Endothelial cell of umbilical vein (primary cell): ENCODE measurements around the gene CLNK. TPM values are rescaled to one million over a fixed set of nuclear protein-coding genes. Genes with fewer than 3 reads are reported as not detected.

Experiments used
- BruUV-seq: library from RNA; stranded (reverse); fragments of 400-500 nt; replicated peaks from 2 replicates; lab custom pipeline; 2021; lab: Mats Ljungman, UMichigan
- CTCF ChIA-PET: fragments of 300-600, 350-600 bp; sonication (Branson Sonifier 250); formaldehyde crosslinking; loops from one replicate; lab custom pipeline; 2021; ENCODE audit warnings: antibody characterized with exemption, inconsistent platforms; lab: Charles Lee
- POLR2A ChIA-PET: fragments of 300-600, 350-600 bp; sonication (Branson Sonifier 250); formaldehyde crosslinking; loops from one replicate; lab custom pipeline; 2021; ENCODE audit warnings: antibody characterized with exemption, inconsistent platforms; lab: Charles Lee
- DNase-seq: peaks from one replicate; pipeline ENCODE4 v3.0.0-alpha.2; 2011; ENCODE audit warnings: low read depth, low spot score
- FAIRE-seq: peaks from 2 replicates; lab custom pipeline; 2011; peaks lifted over from hg19 to GRCh38; lab: Jason Lieb, UNC
- H2AFZ ChIP-seq: 2 replicates; pipeline ENCODE4 v1.6.0; 2012; ENCODE audit warnings: low read depth, low read length, control low read depth, inconsistent platforms
- H3K27ac ChIP-seq: 2 replicates; pipeline ENCODE4 v1.5.1; 2011; ENCODE audit warnings: low read depth, mild to moderate bottlenecking, control low read depth, low read length, moderate library complexity; ENCODE audit not compliant: insufficient read depth
- H3K27me3 ChIP-seq, 2 experiments: 2 replicates each; pipeline versions ENCODE4 v1.6.0 to v1.6.1; 2011; ENCODE audit warnings: low read length in 2 of 2, mixed read lengths in 1 of 2; ENCODE audit not compliant: control insufficient read depth in 2 of 2, insufficient read depth in 2 of 2
- H3K36me3 ChIP-seq, 2 experiments: 2 replicates in 1 of 2; 3 replicates in 1 of 2; pipeline ENCODE4 v1.5.1; 2011; ENCODE audit warnings: low read length in 2 of 2, mild to moderate bottlenecking in 1 of 2, moderate library complexity in 1 of 2; ENCODE audit not compliant: control insufficient read depth in 2 of 2, insufficient read depth in 2 of 2; ENCODE audit errors: extremely low read depth in 1 of 2
- H3K4me1 ChIP-seq: 3 replicates; pipeline ENCODE4 v1.5.1; 2011; ENCODE audit warnings: mild to moderate bottlenecking, low read length; ENCODE audit not compliant: control insufficient read depth, insufficient read depth; ENCODE audit errors: extremely low read depth
- H3K4me2 ChIP-seq: 2 replicates; pipeline ENCODE4 v1.6.1; 2011; ENCODE audit warnings: low read length, control low read depth, mixed read lengths; ENCODE audit not compliant: insufficient read depth
- H3K4me3 ChIP-seq, 3 experiments: fragments of 200-600 bp in 1 of 3; sonication (generic), shearing (Covaris generic) in 1 of 3; replicated peaks in 1 of 3; 2 replicates each; pipeline ENCODE4 v1.5.1; 2011 to 2016; ENCODE audit warnings: control low read depth in 3 of 3, low read length in 3 of 3, mild to moderate bottlenecking in 2 of 3, inconsistent platforms in 1 of 3, low read depth in 1 of 3, moderate library complexity in 1 of 3; ENCODE audit not compliant: insufficient read depth in 1 of 3
- H3K79me2 ChIP-seq: 2 replicates; pipeline ENCODE4 v1.6.0; 2012; ENCODE audit warnings: low read length, inconsistent platforms; ENCODE audit not compliant: control insufficient read depth, insufficient read depth
- H3K9ac ChIP-seq: replicated peaks from 2 replicates; pipeline ENCODE3; 2011; ENCODE audit warnings: low read length, control low read depth; ENCODE audit not compliant: insufficient read depth; ENCODE audit errors: extremely low read depth
- H3K9me1 ChIP-seq: replicated peaks from 3 replicates; pipeline ENCODE4 v1.6.0; 2011; ENCODE audit warnings: mild to moderate bottlenecking, low read length; ENCODE audit not compliant: control insufficient read depth, insufficient read depth; ENCODE audit errors: extremely low read depth
- H3K9me3 ChIP-seq: replicated peaks from 2 replicates; pipeline ENCODE4 v1.5.1; 2012; ENCODE audit warnings: low read length, inconsistent platforms; ENCODE audit not compliant: control insufficient read depth, insufficient read depth
- H4K20me1 ChIP-seq: replicated peaks from 2 replicates; pipeline ENCODE3; 2011; ENCODE audit warnings: mild to moderate bottlenecking, low read length; ENCODE audit not compliant: control insufficient read depth, insufficient read depth; ENCODE audit errors: extremely low read depth
- EZH2 ChIP-seq: IDR thresholded peaks from 2 replicates; pipeline ENCODE4 v1.6.1; 2012; ENCODE audit warnings: borderline replicate concordance, low read depth, mild to moderate bottlenecking, moderate library complexity, low read length, inconsistent platforms; ENCODE audit not compliant: severe bottlenecking
- FOS ChIP-seq: IDR thresholded peaks from 2 replicates; pipeline ENCODE4 v1.6.1; 2011; ENCODE audit warnings: mild to moderate bottlenecking, low read length, moderate library complexity, borderline replicate concordance; ENCODE audit not compliant: insufficient read depth
- GATA2 ChIP-seq: IDR thresholded peaks from 2 replicates; pipeline ENCODE4 v1.7.0; 2011; ENCODE audit warnings: low read depth, mild to moderate bottlenecking, moderate library complexity, mixed read lengths, low read length; ENCODE audit not compliant: insufficient read length, insufficient read depth
- JUN ChIP-seq: IDR thresholded peaks from 2 replicates; pipeline ENCODE4 v1.6.1; 2011; ENCODE audit warnings: borderline replicate concordance, low read depth; ENCODE audit not compliant: insufficient read length, insufficient read depth
- MYC ChIP-seq: IDR thresholded peaks from one replicate; pipeline ENCODE4 v1.6.1; 2011; ENCODE audit warnings: mild to moderate bottlenecking, low read depth, low read length
- POLR2A ChIP-seq: IDR thresholded peaks from 2 replicates; pipeline ENCODE4 v1.6.1; 2012; ENCODE audit warnings: low read depth, mild to moderate bottlenecking, control low read depth, low read length
- POLR2AphosphoS5 ChIP-seq: IDR thresholded peaks from 2 replicates; pipeline ENCODE4 v1.6.1; 2012; ENCODE audit warnings: low read depth, mild to moderate bottlenecking, control low read depth, low read length, moderate library complexity; ENCODE audit not compliant: insufficient read depth
- dilution Hi-C: fragments of 300-500 bp; cut with MboI; formaldehyde crosslinking; loops from one replicate; pipeline ENCODE4 v1.15.0; 2019; ENCODE audit warnings: low sequenced_read_pairs; ENCODE audit not compliant: extremely low pct_ligation_motif_present
- intact Hi-C: fragments of 100-400 bp; cut with micrococcal nuclease; formaldehyde crosslinking; loops from one replicate; pipeline ENCODE4 v1.10.0; 2022
- polyA plus RNA-seq, 4 experiments: library from polyadenylated mRNA; depleted of rRNA in 3 of 4; stranded (reverse) in 3 of 4; unstranded in 1 of 4; fragments of >200 nt; gene quantifications; 2 replicates each; pipeline versions ENCODE4 v1.2.1 to v1.2.3, GENCODE V29; 2011 to 2012; ENCODE audit warnings: missing spikeins in 1 of 4
- total RNA-seq: library from RNA; stranded (reverse); gene quantifications from 2 replicates; pipeline ENCODE4 v1.2.3, GENCODE V29; 2021
- TF ChIP-seq, protein P1 (sequence below): IDR thresholded peaks from 2 replicates; pipeline ENCODE4 v1.6.1; 2011; ENCODE audit not compliant: insufficient read depth, insufficient read length
- TF ChIP-seq, protein P2 (sequence below), 2 donors: IDR thresholded peaks; 1 replicate in 1 of 2; 2 replicates in 1 of 2; pipeline ENCODE4 v1.5.1; 2011; ENCODE audit warnings: low read length in 2 of 2, mild to moderate bottlenecking in 2 of 2, moderate library complexity in 2 of 2, control low read depth in 1 of 2, inconsistent platforms in 1 of 2, low read depth in 1 of 2; ENCODE audit not compliant: insufficient read depth in 1 of 2; ENCODE audit errors: extremely low read depth in 1 of 2

Gene CLNK
- total and polyA plus RNA-seq, 2 donors (not counting 3 experiments of a cell fraction or from before 2014, with no cell fraction given) = not detected

DNA sequence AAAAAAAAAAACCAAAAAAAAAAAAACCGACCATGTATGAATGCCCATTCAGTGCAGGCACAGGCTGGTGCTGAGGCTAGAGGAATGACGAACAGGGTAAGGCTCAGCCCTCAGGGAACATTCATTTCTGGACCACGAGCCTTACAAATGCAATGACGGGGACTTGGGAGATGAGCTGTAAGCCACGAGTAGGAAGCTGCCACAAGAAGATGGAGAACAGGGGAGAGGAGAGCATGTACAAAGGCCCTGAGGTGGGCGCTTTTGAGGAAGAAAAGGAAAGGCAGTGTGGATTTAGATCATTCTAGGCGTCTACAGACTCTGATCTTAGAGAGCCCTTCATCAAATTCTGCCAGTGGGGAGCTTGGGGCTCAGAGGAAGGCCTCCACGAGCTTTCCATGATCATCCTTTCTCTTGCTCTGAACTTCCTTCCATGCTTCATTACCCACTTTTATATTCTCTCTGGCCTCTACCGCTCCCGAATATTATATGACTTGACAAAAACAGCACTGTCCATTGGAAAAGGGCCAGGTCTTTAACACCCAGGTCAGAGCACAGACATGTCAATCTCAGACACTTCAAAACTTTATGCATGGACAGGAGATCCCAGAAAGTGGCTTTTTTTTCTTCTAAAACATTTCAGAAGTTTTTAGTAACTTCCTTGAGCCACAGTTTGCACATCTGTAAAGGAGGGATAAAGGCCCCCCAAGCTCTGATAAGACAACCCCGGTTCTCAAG, 224.1 kb downstream of the CLNK start:
- intact Hi-C loops = loop anchor here (1.0 to 10.0 kb wide), 4 partner anchors 70 to 194 kb away; no protein-coding TSS in a partner anchor
- dilution Hi-C loops = no loop called here
- Histone ChIP-seq H3K4me1 (peaks cover 24% of the 10 kb centered on the region), H3K9me3 (no peaks in the 10 kb centered on the region), H3K27me3 (peaks cover 13 to 20% of the 10 kb centered on the region in 2 experiments), H2AFZ (no peak overlapping the region), H4K20me1 (no peaks in the 10 kb centered on the region), H3K79me2 (peaks cover 9% of the 10 kb centered on the region), H3K9ac (no peak overlapping the region), H3K4me3 (no peak overlapping the region), H3K27ac (no peak overlapping the region), H3K9me1 (no peaks in the 10 kb centered on the region), H3K36me3 (no peaks in the 10 kb centered on the region), H3K4me2 (no peak overlapping the region)
- FAIRE-seq = no peak
- TF ChIP-seq FOS = no peak
- DNase-seq = no peak
- POLR2A ChIA-PET = interaction anchor here (0.5 kb wide), 1 partner anchor 21 kb away, joined by 4 read pairs; no protein-coding TSS in a partner anchor
- no TSS peak for BruUV-seq
- CTCF ChIA-PET = interaction anchor here (0.7 to 4.2 kb wide), 44 partner anchors 9 to 1044 kb away, joined by 3 to 69 read pairs (median 5); no protein-coding TSS in a partner anchor

DNA sequence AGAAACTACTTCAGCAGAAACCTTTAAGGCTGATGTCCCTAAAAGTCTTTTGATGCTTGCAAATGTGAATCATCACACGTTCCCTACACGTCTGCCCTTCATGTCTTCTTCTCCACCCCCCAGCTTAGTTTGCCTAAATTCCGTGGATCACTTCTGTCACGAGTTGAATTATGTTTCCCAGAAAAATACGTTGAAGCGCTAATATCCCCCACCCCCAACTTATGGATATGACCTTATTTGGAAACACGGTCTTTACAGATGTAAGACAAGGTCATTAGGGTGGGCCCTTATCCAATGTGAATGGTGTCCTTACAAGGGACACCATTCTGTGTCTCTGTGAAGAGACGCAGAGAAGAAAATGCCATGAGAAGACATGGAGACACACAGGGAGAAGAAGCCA, 225.3 kb downstream of the CLNK start:
- no peaks in the 10 kb centered on the region for H3K9me1 ChIP-seq

More for the DNA sequence above, 225.3 kb downstream of the CLNK start:
- BruUV-seq = no TSS peak
- no peak overlapping the region for H2AFZ ChIP-seq
- POLR2A ChIA-PET = no interaction called here
- intact Hi-C loops (loop anchor here (5.0 kb wide), 1 partner anchor 387 kb away; no protein-coding TSS in a partner anchor), dilution Hi-C loops (no loop called here)
- peaks cover 4% of the 10 kb centered on the region in 2 experiments for H3K36me3 ChIP-seq
- no peak for FAIRE-seq
- H3K9ac ChIP-seq = no peak overlapping the region
- DNase-seq = no peak
- no peak overlapping the region for H3K27ac ChIP-seq
- CTCF ChIA-PET = interaction anchor here (2.1 to 4.2 kb wide), 2 partner anchors 78 kb away, joined by 12 to 69 read pairs; no protein-coding TSS in a partner anchor
- no peak overlapping the region for H3K4me2 ChIP-seq
- H3K4me1 ChIP-seq = peaks cover 24% of the 10 kb centered on the region
- no peaks in the 10 kb centered on the region for H3K9me3 ChIP-seq
- H3K79me2 ChIP-seq = peaks cover 21% of the 10 kb centered on the region
- TF ChIP-seq POLR2A (no peak), MYC (no peak), GATA2 (no peak), FOS (no peak), POLR2AphosphoS5 (no peak), JUN (no peak), EZH2 (no peak)
- TF ChIP-seq, protein P1, sequence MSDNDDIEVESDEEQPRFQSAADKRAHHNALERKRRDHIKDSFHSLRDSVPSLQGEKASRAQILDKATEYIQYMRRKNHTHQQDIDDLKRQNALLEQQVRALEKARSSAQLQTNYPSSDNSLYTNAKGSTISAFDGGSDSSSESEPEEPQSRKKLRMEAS = no peak
- TF ChIP-seq, protein P2, sequence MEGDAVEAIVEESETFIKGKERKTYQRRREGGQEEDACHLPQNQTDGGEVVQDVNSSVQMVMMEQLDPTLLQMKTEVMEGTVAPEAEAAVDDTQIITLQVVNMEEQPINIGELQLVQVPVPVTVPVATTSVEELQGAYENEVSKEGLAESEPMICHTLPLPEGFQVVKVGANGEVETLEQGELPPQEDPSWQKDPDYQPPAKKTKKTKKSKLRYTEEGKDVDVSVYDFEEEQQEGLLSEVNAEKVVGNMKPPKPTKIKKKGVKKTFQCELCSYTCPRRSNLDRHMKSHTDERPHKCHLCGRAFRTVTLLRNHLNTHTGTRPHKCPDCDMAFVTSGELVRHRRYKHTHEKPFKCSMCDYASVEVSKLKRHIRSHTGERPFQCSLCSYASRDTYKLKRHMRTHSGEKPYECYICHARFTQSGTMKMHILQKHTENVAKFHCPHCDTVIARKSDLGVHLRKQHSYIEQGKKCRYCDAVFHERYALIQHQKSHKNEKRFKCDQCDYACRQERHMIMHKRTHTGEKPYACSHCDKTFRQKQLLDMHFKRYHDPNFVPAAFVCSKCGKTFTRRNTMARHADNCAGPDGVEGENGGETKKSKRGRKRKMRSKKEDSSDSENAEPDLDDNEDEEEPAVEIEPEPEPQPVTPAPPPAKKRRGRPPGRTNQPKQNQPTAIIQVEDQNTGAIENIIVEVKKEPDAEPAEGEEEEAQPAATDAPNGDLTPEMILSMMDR (IDR thresholded peaks at IDR 0.05; ENCODE audit: extremely low read depth in 1 of 2, insufficient read depth in 1 of 2, low read depth in 1 of 2, low read length in 2 of 2) = no peak
- H3K4me3 ChIP-seq = no peak overlapping the region
- H4K20me1 ChIP-seq = no peaks in the 10 kb centered on the region
- H3K27me3 ChIP-seq = peaks cover 13 to 20% of the 10 kb centered on the region in 2 experiments
